Breast epithelium (tissue), 3 donors: ENCODE measurements around the gene CHCHD6.

Experiments
- CTCF ChIP-seq, 3 donors: fragments of 450-650 bp; IDR thresholded peaks; one replicate each; pipeline ENCODE4 v1.5.1; 2016 to 2017; ENCODE audit warnings: antibody characterized with exemption in 3 of 3, mild to moderate bottlenecking in 3 of 3, moderate library complexity in 3 of 3
- POLR2A ChIP-seq: fragments of 450-650 bp; IDR thresholded peaks from one replicate; pipeline ENCODE4 v1.6.1; 2016; ENCODE audit warnings: antibody characterized with exemption, mild to moderate bottlenecking, moderate library complexity
- POLR2AphosphoS5 ChIP-seq, 3 donors: sonication (generic); formaldehyde crosslinking; IDR thresholded peaks; one replicate each; pipeline ENCODE4 v1.6.1; 2017; ENCODE audit warnings: antibody characterized with exemption in 3 of 3

GRCh38 chr3:126872701-126873342 lies 168.8 kb downstream of the CHCHD6 start:
- no peak for TF ChIP-seq CTCF (IDR thresholded peaks at IDR 0.05)
- TF ChIP-seq POLR2A, result no peak
- TF ChIP-seq POLR2AphosphoS5 (IDR thresholded peaks at IDR 0.05), result no peak
